HUES6 (cell line): ENCODE measurements around the gene CC2D1A.
"Not testable (repeated sequence)": the region's sequence is repeated elsewhere in the genome, so short reads cannot be mapped to it uniquely, and the experiment has no call there.

ENCODE experiments used
- H3K27ac ChIP-seq: 2 replicates; pipeline ENCODE4 v1.7.0; 2013; ENCODE audit warnings: low read depth, mild to moderate bottlenecking, low read length, inconsistent platforms
- H3K27me3 ChIP-seq: 2 replicates; pipeline ENCODE4 v1.6.1; 2013; ENCODE audit warnings: low read length; ENCODE audit not compliant: control insufficient read depth, insufficient read depth
- H3K36me3 ChIP-seq: 2 replicates; pipeline ENCODE4 v1.6.1; 2013; ENCODE audit warnings: low read length; ENCODE audit not compliant: control insufficient read depth, insufficient read depth
- H3K4me1 ChIP-seq: 2 replicates; pipeline ENCODE4 v1.6.1; 2013; ENCODE audit warnings: low read length; ENCODE audit not compliant: control insufficient read depth, insufficient read depth
- H3K4me3 ChIP-seq: 2 replicates; pipeline ENCODE4 v1.5.1; 2013; ENCODE audit warnings: low read depth, low read length
- H3K9ac ChIP-seq: one replicate; pipeline ENCODE4 v1.6.1; 2013; ENCODE audit warnings: mild to moderate bottlenecking, low read length
- H3K9me3 ChIP-seq: 2 replicates; pipeline ENCODE4 v1.6.1; 2013; ENCODE audit warnings: low read depth, low read length; ENCODE audit not compliant: control insufficient read depth, insufficient read depth

CC2D1A gene

DNA sequence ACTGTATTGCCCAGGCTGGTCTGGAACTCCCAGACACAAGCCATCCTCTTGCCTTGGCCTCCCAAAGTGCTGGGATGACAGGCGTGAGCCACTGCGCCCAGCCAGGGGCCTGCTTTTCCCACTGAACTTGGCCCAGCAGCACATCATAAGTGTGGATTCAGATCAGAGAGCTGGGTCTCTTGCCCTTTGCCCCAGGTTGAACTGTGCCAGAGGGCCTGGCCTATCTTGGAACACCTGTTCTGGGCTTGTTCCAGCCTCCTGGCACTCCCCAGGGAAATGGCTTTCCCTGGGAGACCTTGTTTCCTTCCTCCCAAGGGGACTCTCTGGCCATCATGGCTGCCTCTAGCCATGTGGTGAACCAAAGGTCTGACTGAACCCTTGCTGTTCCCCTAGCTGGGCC is 3.4 kb downstream of the CC2D1A start:
- no peak overlapping the region for H3K9ac ChIP-seq
- H3K9me3 ChIP-seq = no peaks in the 10 kb centered on the region
- peaks cover 6% of the 10 kb centered on the region for H3K27me3 ChIP-seq
- peaks cover 8% of the 10 kb centered on the region; the same call in 1 of the 2 replicates for H3K4me1 ChIP-seq
- H3K36me3 ChIP-seq = peaks cover 36% of the 10 kb centered on the region
- no peak overlapping the region for H3K27ac ChIP-seq
- H3K4me3 ChIP-seq = no peak overlapping the region

- no peak overlapping the region for H3K4me3 ChIP-seq
- H3K27ac ChIP-seq = no peak overlapping the region
- no peak overlapping the region for H3K9ac ChIP-seq
- H3K36me3 ChIP-seq = peaks cover 61% of the 10 kb centered on the region
- no peaks in the 10 kb centered on the region for H3K4me1 ChIP-seq
- H3K9me3 ChIP-seq = no peaks in the 10 kb centered on the region
- H3K27me3 ChIP-seq = no peaks in the 10 kb centered on the region
These were observed 7.4 kb downstream of the CC2D1A start for GRCh38 chr19:13913352-13913751.

GRCh38 chr19:13914777-13915176 is 8.8 kb downstream of the CC2D1A start:
- Histone ChIP-seq H3K9ac (no peak overlapping the region), H3K4me1 (no peaks in the 10 kb centered on the region), H3K9me3 (no peaks in the 10 kb centered on the region), H3K36me3 (peaks cover 68% of the 10 kb centered on the region), H3K4me3 (no peak overlapping the region), H3K27me3 (no peaks in the 10 kb centered on the region), H3K27ac (no peak overlapping the region)

- H3K36me3 ChIP-seq = peaks cover 76% of the 10 kb centered on the region
These were observed 11.9 kb downstream of the CC2D1A start for GRCh38 chr19:13917888-13918406.

DNA sequence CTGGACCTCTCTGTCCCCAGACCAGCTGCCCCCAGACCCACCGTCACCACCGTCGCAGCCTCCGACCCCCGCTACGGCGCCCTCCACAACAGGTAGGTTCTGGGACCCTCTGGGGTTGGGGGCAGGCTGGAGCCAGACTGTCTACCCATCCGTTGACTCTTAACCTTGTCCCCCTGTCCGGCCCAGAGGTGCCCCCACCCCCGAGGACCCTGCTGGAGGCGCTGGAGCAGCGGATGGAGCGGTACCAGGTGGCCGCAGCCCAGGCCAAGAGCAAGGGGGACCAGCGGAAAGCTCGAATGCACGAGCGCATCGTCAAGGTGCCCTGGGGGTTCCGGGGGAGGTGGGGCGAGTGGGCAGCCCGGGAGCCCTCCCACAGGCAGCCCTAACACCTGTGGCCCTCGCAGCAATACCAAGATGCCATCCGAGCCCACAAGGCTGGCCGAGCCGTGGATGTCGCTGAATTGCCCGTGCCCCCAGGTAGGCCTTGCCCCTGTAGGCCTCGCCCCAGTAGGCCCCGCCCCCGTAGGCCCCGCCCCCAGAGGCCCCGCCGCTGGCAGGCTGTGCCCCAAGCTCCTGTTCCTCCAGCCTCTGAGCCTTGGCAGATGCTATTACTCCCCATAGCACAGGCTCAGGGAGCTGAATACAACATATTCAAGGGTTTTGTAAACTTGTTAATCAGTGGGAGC is 12.9 kb downstream of the CC2D1A start:
- Histone ChIP-seq H3K27me3 (no peaks in the 10 kb centered on the region), H3K36me3 (peaks cover 76% of the 10 kb centered on the region), H3K9me3 (peaks cover 7% of the 10 kb centered on the region), H3K9ac (no peak overlapping the region), H3K27ac (no peak overlapping the region), H3K4me1 (no peaks in the 10 kb centered on the region), H3K4me3 (no peak overlapping the region)

More at GRCh38 chr19:13917888-13918406, 11.9 kb downstream of the CC2D1A start:
- H3K9ac ChIP-seq = no peak overlapping the region
- H3K4me3 ChIP-seq = no peak overlapping the region
- no peaks in the 10 kb centered on the region for H3K4me1 ChIP-seq
- no peak overlapping the region for H3K27ac ChIP-seq
- H3K27me3 ChIP-seq = no peaks in the 10 kb centered on the region
- H3K9me3 ChIP-seq = peaks cover 7% of the 10 kb centered on the region

DNA sequence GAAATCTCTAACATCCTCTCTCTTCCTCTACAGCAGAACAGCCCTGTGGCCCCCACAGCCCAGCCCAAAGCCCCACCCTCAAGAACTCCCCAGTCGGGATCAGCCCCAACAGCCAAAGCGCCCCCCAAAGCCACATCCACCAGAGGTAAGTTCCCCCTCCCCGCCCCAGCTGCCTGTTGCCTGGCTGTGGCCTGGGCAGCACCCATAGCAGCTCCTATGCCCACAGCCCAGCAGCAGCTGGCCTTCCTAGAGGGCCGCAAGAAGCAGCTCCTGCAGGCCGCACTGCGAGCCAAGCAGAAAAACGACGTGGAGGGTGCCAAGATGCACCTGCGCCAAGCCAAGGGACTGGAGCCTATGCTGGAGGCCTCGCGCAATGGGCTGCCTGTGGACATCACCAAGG is 14.5 kb downstream of the CC2D1A start:
- peaks cover 7% of the 10 kb centered on the region for H3K9me3 ChIP-seq
- no peaks in the 10 kb centered on the region for H3K27me3 ChIP-seq
- H3K9ac ChIP-seq = no peak overlapping the region
- H3K27ac ChIP-seq = no peak overlapping the region
- peaks cover 74% of the 10 kb centered on the region for H3K36me3 ChIP-seq
- H3K4me1 ChIP-seq = no peaks in the 10 kb centered on the region
- no peak overlapping the region for H3K4me3 ChIP-seq

DNA sequence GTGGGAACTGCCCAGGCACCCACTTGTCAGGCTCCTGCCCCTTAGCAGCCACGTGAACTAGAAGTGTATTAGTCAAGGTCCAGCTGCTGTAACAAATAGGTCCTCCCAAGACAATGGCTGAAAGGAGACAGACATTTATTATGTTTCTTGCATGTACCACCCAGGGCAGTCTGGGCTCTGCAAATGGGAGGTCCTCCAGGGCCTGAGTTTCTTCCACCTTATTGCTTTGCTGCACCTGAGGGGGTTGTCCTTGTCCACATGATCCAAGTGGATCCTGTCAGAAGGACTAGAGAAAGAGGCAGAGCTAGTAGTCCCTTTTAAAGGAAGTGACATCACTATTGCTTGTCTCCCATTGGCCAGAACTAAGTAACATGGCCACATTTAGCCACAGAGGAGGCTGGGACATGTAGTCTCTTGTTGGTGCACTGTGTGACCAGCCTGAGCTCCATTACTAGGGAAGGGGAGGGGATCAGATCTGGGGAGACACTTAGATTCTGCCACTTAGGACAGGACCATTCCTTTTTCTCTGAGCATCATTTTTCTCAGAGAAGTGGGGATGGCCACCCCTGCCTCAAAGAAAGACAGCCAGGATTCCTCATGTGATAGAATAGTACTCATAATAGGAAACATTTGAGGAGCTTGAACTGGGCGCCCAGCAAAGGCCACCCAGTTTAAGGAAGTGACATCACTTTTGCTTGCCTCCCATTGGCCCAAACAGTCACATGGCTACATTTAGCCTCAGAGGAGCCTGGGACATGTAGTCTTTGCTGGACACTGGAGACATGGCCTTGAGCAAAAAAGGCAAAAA is 15.1 kb downstream of the CC2D1A start:
- H3K27me3 ChIP-seq = no peaks in the 10 kb centered on the region
- no peaks in the 10 kb centered on the region for H3K4me1 ChIP-seq
- H3K27ac ChIP-seq = no peak overlapping the region
- peaks cover 7% of the 10 kb centered on the region for H3K9me3 ChIP-seq
- no peak overlapping the region for H3K9ac ChIP-seq
- no peak overlapping the region for H3K4me3 ChIP-seq
- peaks cover 70% of the 10 kb centered on the region for H3K36me3 ChIP-seq

GRCh38 chr19:13922118-13922517 is 16.1 kb downstream of the CC2D1A start:
- not testable (repeated sequence) for H3K4me1 ChIP-seq, H3K4me3 ChIP-seq, H3K27ac ChIP-seq, H3K27me3 ChIP-seq, H3K9me3 ChIP-seq, H3K9ac ChIP-seq
- peaks cover 76% of the 10 kb centered on the region for H3K36me3 ChIP-seq

GRCh38 chr19:13923194-13923987 is 17.4 kb downstream of the CC2D1A start:
- H3K27me3 ChIP-seq = no peaks in the 10 kb centered on the region
- H3K36me3 ChIP-seq = peaks cover 80% of the 10 kb centered on the region
- H3K4me1 ChIP-seq = no peaks in the 10 kb centered on the region
- no peak overlapping the region for H3K27ac ChIP-seq
- H3K4me3 ChIP-seq = no peak overlapping the region
- H3K9me3 ChIP-seq = peaks cover 7% of the 10 kb centered on the region
- H3K9ac ChIP-seq = no peak overlapping the region

GRCh38 chr19:13926010-13926409 is 20.0 kb downstream of the CC2D1A start:
- H3K36me3 ChIP-seq = peaks cover 66% of the 10 kb centered on the region
- H3K27ac ChIP-seq = no peak overlapping the region
- no peak overlapping the region for H3K9ac ChIP-seq
- no peaks in the 10 kb centered on the region for H3K4me1 ChIP-seq
- H3K4me3 ChIP-seq = no peak overlapping the region
- peaks cover 2% of the 10 kb centered on the region; the same call in 1 of the 2 replicates for H3K9me3 ChIP-seq
- H3K27me3 ChIP-seq = no peaks in the 10 kb centered on the region
